Thoracic aorta (tissue), 2 donors: ENCODE results near the gene TMPRSS11A. TPM values are rescaled to one million over a fixed set of nuclear protein-coding genes. Genes with fewer than 3 reads are reported as not detected.

ENCODE experiments used
- ATAC-seq: fragments of 150-250 bp; one replicate; pipeline ENCODE4 v1.8.0; 2017; ENCODE audit warnings: low read depth; ENCODE audit not compliant: insufficient number of reproducible peaks, low FRiP score
- DNase-seq: peaks from one replicate; pipeline ENCODE4 v3.0.0-alpha.2; 2020; ENCODE audit warnings: low spot score
- H3K27ac ChIP-seq, 2 donors: fragments of 200-600 bp; sonication (generic); 1 replicate in 1 of 2; 2 replicates in 1 of 2; pipeline ENCODE4 v1.5.1; 2016; ENCODE audit warnings: mild to moderate bottlenecking in 2 of 2, moderate library complexity in 2 of 2
- H3K27me3 ChIP-seq: fragments of 200-600 bp; sonication (generic); replicated peaks from 2 replicates; pipeline ENCODE4 v1.6.0; 2016; ENCODE audit warnings: mild to moderate bottlenecking; ENCODE audit not compliant: insufficient read depth
- H3K36me3 ChIP-seq: fragments of 200-600 bp; sonication (generic); one replicate; pipeline ENCODE4 v1.5.1; 2016
- H3K4me1 ChIP-seq, 2 donors: fragments of 200-600 bp; sonication (generic); 1 replicate in 1 of 2; 2 replicates in 1 of 2; pipeline versions ENCODE4 v1.5.1 to v1.6.0; 2016; ENCODE audit warnings: low read depth in 2 of 2, mild to moderate bottlenecking in 1 of 2; ENCODE audit not compliant: control insufficient read depth in 1 of 2
- H3K4me3 ChIP-seq: fragments of 200-600 bp; sonication (generic); 2 replicates; pipeline ENCODE4 v1.5.1; 2016; ENCODE audit warnings: mild to moderate bottlenecking
- H3K9me3 ChIP-seq: fragments of 200-600 bp; sonication (generic); 2 replicates; pipeline ENCODE4 v1.5.1; 2016
- total RNA-seq, 2 donors: library from RNA; depleted of rRNA; stranded (reverse); fragments of >200 nt; gene quantifications; one replicate each; pipeline versions ENCODE4 v1.1.0 to v1.2.3, GENCODE V29; 2016
- TF ChIP-seq, protein P1 (sequence below): fragments of 200-600 bp; sonication (generic); IDR thresholded peaks from one replicate; pipeline ENCODE4 v1.5.1; 2019; ENCODE audit warnings: antibody characterized with exemption

The TMPRSS11A gene
- total RNA-seq, 2 donors from 2014 or later, result not detected

DNA sequence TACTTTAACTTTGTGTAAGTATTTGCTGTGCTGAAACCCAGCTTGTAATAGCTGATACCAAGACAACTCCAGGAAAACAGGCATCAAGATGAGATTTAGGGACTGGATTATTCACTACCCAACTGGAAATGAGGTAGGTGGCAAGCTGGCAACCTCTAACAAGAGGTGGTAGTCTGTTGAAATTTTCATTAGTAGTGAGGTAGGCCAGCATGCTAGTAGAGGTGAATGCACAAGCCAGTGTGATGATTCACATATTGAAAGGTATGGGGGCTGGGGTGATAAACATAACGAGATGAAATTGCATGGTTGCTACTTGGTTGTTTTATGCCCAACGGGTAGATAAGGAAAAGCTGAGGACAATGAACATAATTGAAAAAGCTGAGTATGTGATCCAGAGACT lies 71.0 kb downstream of the TMPRSS11A start:
- TF ChIP-seq, protein P1, sequence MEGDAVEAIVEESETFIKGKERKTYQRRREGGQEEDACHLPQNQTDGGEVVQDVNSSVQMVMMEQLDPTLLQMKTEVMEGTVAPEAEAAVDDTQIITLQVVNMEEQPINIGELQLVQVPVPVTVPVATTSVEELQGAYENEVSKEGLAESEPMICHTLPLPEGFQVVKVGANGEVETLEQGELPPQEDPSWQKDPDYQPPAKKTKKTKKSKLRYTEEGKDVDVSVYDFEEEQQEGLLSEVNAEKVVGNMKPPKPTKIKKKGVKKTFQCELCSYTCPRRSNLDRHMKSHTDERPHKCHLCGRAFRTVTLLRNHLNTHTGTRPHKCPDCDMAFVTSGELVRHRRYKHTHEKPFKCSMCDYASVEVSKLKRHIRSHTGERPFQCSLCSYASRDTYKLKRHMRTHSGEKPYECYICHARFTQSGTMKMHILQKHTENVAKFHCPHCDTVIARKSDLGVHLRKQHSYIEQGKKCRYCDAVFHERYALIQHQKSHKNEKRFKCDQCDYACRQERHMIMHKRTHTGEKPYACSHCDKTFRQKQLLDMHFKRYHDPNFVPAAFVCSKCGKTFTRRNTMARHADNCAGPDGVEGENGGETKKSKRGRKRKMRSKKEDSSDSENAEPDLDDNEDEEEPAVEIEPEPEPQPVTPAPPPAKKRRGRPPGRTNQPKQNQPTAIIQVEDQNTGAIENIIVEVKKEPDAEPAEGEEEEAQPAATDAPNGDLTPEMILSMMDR, result no peak
- ATAC-seq (no peak), DNase-seq (no peak)
- H3K27me3 ChIP-seq, result no peaks in the 10 kb centered on the region
- no peaks in the 10 kb centered on the region for H3K9me3 ChIP-seq
- H3K4me1 ChIP-seq, result no peaks in the 10 kb centered on the region
- no peak overlapping the region for H3K27ac ChIP-seq
- no peak overlapping the region for H3K4me3 ChIP-seq
- H3K36me3 ChIP-seq, result no peaks in the 10 kb centered on the region

DNA sequence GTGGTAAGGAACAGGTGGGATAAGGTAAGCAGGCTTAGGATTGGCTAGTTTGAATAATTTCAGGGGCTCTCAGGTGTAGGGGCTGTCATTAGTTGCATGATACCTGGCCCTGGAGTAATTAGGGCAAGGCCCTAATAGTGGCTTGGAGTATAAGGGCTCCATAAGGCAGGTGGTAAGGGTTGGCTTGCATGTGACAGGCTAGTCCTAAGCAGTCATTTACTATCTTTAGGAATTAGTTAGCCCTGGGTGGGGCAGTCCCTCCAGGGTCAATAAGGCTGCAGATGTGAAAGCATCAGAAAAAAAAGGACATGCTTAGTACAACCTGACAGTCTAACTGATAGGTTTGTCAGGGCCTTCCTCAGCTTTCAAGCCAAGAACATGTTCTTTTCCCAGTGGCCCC lies 71.6 kb downstream of the TMPRSS11A start:
- Histone ChIP-seq H3K4me1 (no peaks in the 10 kb centered on the region), H3K4me3 (no peak overlapping the region), H3K27ac (no peak overlapping the region), H3K9me3 (no peaks in the 10 kb centered on the region), H3K27me3 (no peaks in the 10 kb centered on the region), H3K36me3 (no peaks in the 10 kb centered on the region)
- TF ChIP-seq, protein P1, result no peak
- DNase-seq (no peak), ATAC-seq (no peak)

- TF ChIP-seq, protein P1, result no peak
- H3K4me1 ChIP-seq, result no peaks in the 10 kb centered on the region
- ATAC-seq, result no peak
Measured at GRCh38 chr4:67886281-67886680, 77.0 kb downstream of the TMPRSS11A start.

DNA sequence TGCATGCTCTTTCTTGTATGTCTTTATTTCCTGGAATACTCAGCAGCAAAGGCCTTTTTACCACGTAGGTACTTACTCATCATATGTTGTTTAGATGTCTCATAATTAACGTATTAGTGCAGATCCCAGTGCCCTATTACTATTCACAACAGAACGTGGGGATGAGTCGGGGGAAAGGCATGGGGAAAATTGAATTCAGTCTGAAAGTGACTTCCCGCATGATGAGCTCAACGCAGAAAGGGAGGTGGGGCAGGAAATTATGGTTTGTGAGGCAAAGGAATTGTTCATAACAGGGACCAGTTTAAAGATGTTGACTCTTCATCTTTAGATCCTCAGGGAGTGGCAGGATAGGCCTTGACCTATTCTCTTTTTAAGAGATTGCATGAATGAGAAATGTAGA lies 77.5 kb downstream of the TMPRSS11A start:
- H3K27me3 ChIP-seq, result no peaks in the 10 kb centered on the region
- H3K9me3 ChIP-seq, result no peaks in the 10 kb centered on the region
- no peaks in the 10 kb centered on the region for H3K4me1 ChIP-seq
- no peaks in the 10 kb centered on the region for H3K36me3 ChIP-seq
- H3K4me3 ChIP-seq, result no peak overlapping the region
- TF ChIP-seq, protein P1, result no peak
- DNase-seq (no peak), ATAC-seq (no peak)
- H3K27ac ChIP-seq, result no peak overlapping the region

More at GRCh38 chr4:67886281-67886680, 77.0 kb downstream of the TMPRSS11A start:
- Histone ChIP-seq H3K27me3 (no peaks in the 10 kb centered on the region), H3K27ac (no peak overlapping the region), H3K36me3 (no peaks in the 10 kb centered on the region), H3K4me3 (no peak overlapping the region), H3K9me3 (no peaks in the 10 kb centered on the region)
- no peak for DNase-seq

- Histone ChIP-seq H3K9me3 (no peaks in the 10 kb centered on the region), H3K4me1 (no peaks in the 10 kb centered on the region), H3K27ac (no peak overlapping the region), H3K4me3 (no peak overlapping the region), H3K27me3 (no peaks in the 10 kb centered on the region), H3K36me3 (no peaks in the 10 kb centered on the region)
- ATAC-seq (no peak), DNase-seq (no peak)
- TF ChIP-seq, protein P1, result no peak
Measured at GRCh38 chr4:67884701-67885100, 78.6 kb downstream of the TMPRSS11A start.
